BJ (cell line): ENCODE results near the gene C20orf204. TPM values are rescaled to one million over a fixed set of nuclear protein-coding genes. Genes with fewer than 3 reads are reported as not detected.

ENCODE experiments used
- CTCF ChIA-PET: fragments of 350-600 bp; formaldehyde crosslinking; extraction: SDS; loops from one replicate; lab custom pipeline; 2021; ENCODE audit warnings: antibody characterized with exemption, inconsistent platforms; lab: Yijun Ruan, JAX
- POLR2A ChIA-PET: fragments of 300-600 bp; sonication (Branson Sonifier 250); formaldehyde crosslinking; extraction: SDS; loops from one replicate; lab custom pipeline; 2021; ENCODE audit warnings: antibody characterized with exemption; lab: Charles Lee
- DNase-seq: peaks from one replicate; pipeline ENCODE4 v3.0.0-alpha.2; 2011; ENCODE audit warnings: low read depth
- H3K27me3 ChIP-seq: 2 replicates; pipeline ENCODE4 v1.6.0; 2011; ENCODE audit warnings: low read length; ENCODE audit not compliant: control insufficient read depth, insufficient read depth
- H3K36me3 ChIP-seq: 2 replicates; pipeline ENCODE4 v1.5.1; 2011; ENCODE audit warnings: low read length; ENCODE audit not compliant: control insufficient read depth, insufficient read depth
- H3K4me3 ChIP-seq: 2 replicates; pipeline ENCODE4 v1.5.1; 2011; ENCODE audit warnings: low read depth, mild to moderate bottlenecking, control low read depth, low read length
- CTCF ChIP-seq: IDR thresholded peaks from 2 replicates; pipeline ENCODE4 v1.5.1; 2011; ENCODE audit warnings: low read depth, mild to moderate bottlenecking, control low read depth, inconsistent platforms, low read length, moderate library complexity; ENCODE audit not compliant: insufficient read depth
- polyA plus RNA-seq: library from polyadenylated mRNA; depleted of rRNA; stranded (reverse); fragments of >200 nt; gene quantifications from 2 replicates; pipeline ENCODE4 v1.2.3, GENCODE V29; 2011

C20orf204 gene
- polyA plus RNA-seq, 1 experiment = 0.05 TPM

GRCh38 chr20:64040231-64041039 is 4.5 kb downstream of the C20orf204 start:
- Histone ChIP-seq H3K4me3 (no peak overlapping the region), H3K27me3 (peaks cover 22% of the 10 kb centered on the region), H3K36me3 (no peaks in the 10 kb centered on the region)
- ChIA-PET POLR2A (no interaction called here), CTCF (interaction anchor here (0.7 to 5.0 kb wide), 10 partner anchors 13 to 503 kb away, joined by 3 to 76 read pairs (median 4); partner anchors contain the start of genes PRPF6, PTK6, SAMD10 and UCKL1)
- no peak for DNase-seq
- TF ChIP-seq CTCF = no peak

DNA sequence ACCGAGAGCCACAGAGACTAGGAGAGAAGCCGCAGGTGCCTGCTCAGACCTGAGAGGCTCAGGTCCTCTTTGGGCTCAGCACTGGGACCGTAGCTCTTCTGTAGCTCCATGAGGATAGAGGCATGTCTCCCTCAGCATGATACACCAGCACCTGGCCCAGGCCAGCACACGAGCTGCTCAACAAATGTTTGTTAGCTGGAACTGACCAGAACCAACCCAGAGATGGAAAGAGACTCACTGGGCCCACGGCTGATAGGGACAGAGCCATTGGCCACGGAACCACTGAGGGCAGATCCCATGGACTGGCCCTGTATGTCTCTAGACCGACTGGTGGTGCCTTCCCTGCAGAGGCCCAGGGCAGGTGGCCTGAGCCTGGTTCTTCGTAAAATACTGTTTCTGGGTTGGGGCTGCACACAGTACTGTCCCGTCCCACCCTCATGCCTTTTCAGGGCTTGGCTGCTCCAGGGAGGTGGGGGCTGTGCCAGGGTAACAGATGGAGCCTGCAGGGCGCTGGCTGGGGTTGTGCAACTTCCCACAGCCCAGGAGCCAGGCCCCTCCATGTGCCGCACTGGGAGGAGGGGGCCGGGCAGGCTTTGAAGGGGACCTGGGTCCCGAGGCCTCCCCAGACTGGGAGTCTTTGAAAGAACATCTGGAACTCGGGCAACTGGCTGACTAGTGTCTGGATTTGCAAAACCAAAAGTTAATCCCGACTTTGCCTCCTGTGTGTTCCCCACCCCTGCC is 5.2 kb downstream of the C20orf204 start:
- ChIA-PET POLR2A (no interaction called here), CTCF (interaction anchor here (0.9 to 5.0 kb wide), 3 partner anchors 13 to 85 kb away, joined by 3 to 76 read pairs (median 3); partner anchors contain the start of gene UCKL1)
- H3K36me3 ChIP-seq = no peaks in the 10 kb centered on the region
- DNase-seq = no peak
- H3K27me3 ChIP-seq = peaks cover 28% of the 10 kb centered on the region
- no peak overlapping the region for H3K4me3 ChIP-seq
- no peak for TF ChIP-seq CTCF

GRCh38 chr20:64041781-64042053 is 5.7 kb downstream of the C20orf204 start:
- no peak for TF ChIP-seq CTCF
- Histone ChIP-seq H3K4me3 (no peak overlapping the region; the same call in 1 of the 2 replicates), H3K27me3 (peaks cover 30% of the 10 kb centered on the region), H3K36me3 (no peaks in the 10 kb centered on the region)
- DNase-seq = no peak
- ChIA-PET CTCF (interaction anchor here (1.0 to 5.0 kb wide), 2 partner anchors 14 kb away, joined by 3 to 76 read pairs; no protein-coding TSS in a partner anchor), POLR2A (no interaction called here)

DNA sequence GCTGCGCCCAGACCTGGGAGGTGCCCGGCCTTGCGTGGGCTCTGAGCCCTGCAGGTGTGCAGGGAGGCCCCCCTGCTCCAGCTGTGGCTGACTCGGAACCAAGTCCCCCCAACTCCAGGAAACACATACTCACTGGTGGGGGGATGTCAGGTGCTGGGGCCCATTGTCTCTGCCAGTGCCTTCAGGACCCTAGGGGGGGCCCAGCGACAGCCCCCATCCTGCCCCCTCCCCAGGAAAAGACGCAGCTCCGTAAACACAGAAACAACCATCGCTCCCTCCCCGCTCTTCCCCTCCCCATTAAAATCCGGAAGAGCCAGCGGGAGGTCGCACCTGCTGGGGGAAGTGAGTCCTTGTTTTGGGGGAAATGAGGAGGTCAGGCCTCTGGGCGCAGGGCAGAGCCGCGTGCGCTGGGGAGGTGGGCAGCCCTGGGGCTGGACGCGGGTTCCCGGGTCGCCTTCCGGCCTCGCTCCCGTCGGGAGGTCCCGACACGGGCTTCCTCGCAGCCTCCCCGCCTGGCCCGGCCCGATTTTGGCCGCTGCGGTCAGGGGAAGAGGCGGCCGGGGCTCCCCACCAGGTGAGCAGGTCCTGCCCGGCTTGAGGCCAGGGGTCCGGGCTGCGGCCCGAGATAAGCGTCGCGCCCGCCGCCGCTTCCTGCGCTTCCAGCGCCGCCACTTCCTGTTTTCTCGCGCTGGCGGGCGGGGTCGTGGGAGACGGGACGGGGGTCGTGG is 6.2 kb downstream of the C20orf204 start:
- Histone ChIP-seq H3K27me3 (peaks cover 34% of the 10 kb centered on the region), H3K4me3 (peak overlapping the region; percentile 38), H3K36me3 (no peaks in the 10 kb centered on the region)
- TF ChIP-seq CTCF = no peak
- ChIA-PET POLR2A (no interaction called here), CTCF (interaction anchor here (5.0 kb wide), 1 partner anchor 13 kb away, joined by 76 read pairs; no protein-coding TSS in a partner anchor)
- no peak for DNase-seq
